Stomach (tissue), 9 donors: ENCODE data around the gene FLVCR2. TPM values are rescaled to one million over a fixed set of nuclear protein-coding genes. Genes with fewer than 3 reads are reported as not detected.

Source experiments
- DNase-seq, 2 donors: peaks; one replicate each; pipeline versions ENCODE4 v3.0.0 to v3.0.0-alpha.2; 2013 to 2019
- H3K27ac ChIP-seq, 5 donors: fragments of 200-600 bp in 4 of 5; sonication (generic) in 4 of 5; one replicate each; pipeline ENCODE4 v1.5.1; 2013 to 2019; ENCODE audit warnings: mild to moderate bottlenecking in 1 of 5, moderate library complexity in 1 of 5
- H3K27me3 ChIP-seq, 3 donors: fragments of 200-600 bp; sonication (generic); one replicate each; pipeline ENCODE4 v1.5.1; 2017 to 2019; ENCODE audit warnings: mixed run types in 1 of 3
- H3K36me3 ChIP-seq, 4 donors: fragments of 200-600 bp; sonication (generic); 1 replicate in 3 of 4; 2 replicates in 1 of 4; pipeline ENCODE4 v1.5.1; 2016 to 2019
- H3K4me1 ChIP-seq, 4 donors: fragments of 200-600 bp; sonication (generic); one replicate each; pipeline ENCODE4 v1.5.1; 2016 to 2019
- H3K4me3 ChIP-seq, 4 donors: fragments of 200-600 bp; sonication (generic) in 3 of 4; one replicate each; pipeline ENCODE4 v1.5.1; 2016 to 2019; ENCODE audit warnings: mild to moderate bottlenecking in 1 of 4
- H3K9me3 ChIP-seq, 4 donors: fragments of 200-600 bp; sonication (generic); one replicate each; pipeline ENCODE4 v1.5.1; 2016 to 2019
- EP300 ChIP-seq: sonication (generic); formaldehyde crosslinking; IDR thresholded peaks from one replicate; pipeline ENCODE4 v1.6.1; 2017; ENCODE audit warnings: antibody characterized with exemption
- POLR2A ChIP-seq, 4 donors: fragments of 450-650 bp; IDR thresholded peaks; one replicate each; pipeline ENCODE4 v1.6.1; 2016; ENCODE audit warnings: antibody characterized with exemption in 4 of 4, control low read depth in 2 of 4, mild to moderate bottlenecking in 1 of 4, moderate library complexity in 1 of 4
- POLR2AphosphoS5 ChIP-seq, 3 donors: sonication (generic); formaldehyde crosslinking; IDR thresholded peaks; one replicate each; pipeline ENCODE4 v1.6.1; 2016; ENCODE audit warnings: antibody characterized with exemption in 3 of 3
- WGBS, 5 donors: extraction: QIAGEN DNeasy Blood & Tissue Kit in 3 of 5; methylation state at CpG; one replicate each; pipeline versions ENCODE4 v1.1.5 to v1.1.7; 2013 to 2018; 5-methylcytosine and 5-hydroxymethylcytosine counted together
- intact Hi-C: fragments of 100-400 bp; cut with DNase I; formaldehyde crosslinking; loops from one replicate; pipeline ENCODE4 v1.15.1; 2023; ENCODE audit warnings: low total_unique reads
- polyA plus RNA-seq, 3 donors: library from polyadenylated mRNA; stranded (reverse); fragments of 200-250 nt; gene quantifications; one replicate each; pipeline ENCODE4 v1.2.3, GENCODE V29; 2013
- total RNA-seq, 5 donors: library from RNA; depleted of rRNA; stranded (reverse); fragments of >200 nt; gene quantifications; one replicate each; pipeline versions ENCODE4 v1.1.0 to v1.2.3, GENCODE V29; 2014 to 2016
- TF ChIP-seq, protein P1 (sequence below), 7 experiments: fragments of 450-650 bp in 4 of 7; fragments of 200-600 bp in 3 of 7; sonication (generic) in 3 of 7; IDR thresholded peaks; one replicate each; pipeline ENCODE4 v1.5.1; 2016 to 2019; ENCODE audit warnings: antibody characterized with exemption in 7 of 7, control low read depth in 2 of 7, mild to moderate bottlenecking in 1 of 7
- donor health status: healthy with polysubstance abuse.
- donor health status: Bipolar disorder and iron deficiency.
- donor health status: healthy.

The FLVCR2 gene
- total and polyA plus RNA-seq, 8 donors: 0.15 to 10.7 (median 0.95) TPM; not detected in 1

- intact Hi-C loops: no loop called here
- DNase-seq: no peak
- peaks cover 0 to 12% (median 4%) of the 10 kb centered on the region in 4 donors for H3K9me3 ChIP-seq
- peaks cover 0 to 5% (median 0%) of the 10 kb centered on the region in 3 donors for H3K27me3 ChIP-seq
- H3K36me3 ChIP-seq: no peaks in the 10 kb centered on the region
- H3K27ac ChIP-seq: no peak overlapping the region
- H3K4me1 ChIP-seq: peaks cover 0 to 12% (median 3%) of the 10 kb centered on the region in 4 donors
- 69 to 83% (median 77%) methylated on average over 4 of the region's 4 CpGs for WGBS, 5 donors
- H3K4me3 ChIP-seq: no peak overlapping the region
- TF ChIP-seq, protein P1, sequence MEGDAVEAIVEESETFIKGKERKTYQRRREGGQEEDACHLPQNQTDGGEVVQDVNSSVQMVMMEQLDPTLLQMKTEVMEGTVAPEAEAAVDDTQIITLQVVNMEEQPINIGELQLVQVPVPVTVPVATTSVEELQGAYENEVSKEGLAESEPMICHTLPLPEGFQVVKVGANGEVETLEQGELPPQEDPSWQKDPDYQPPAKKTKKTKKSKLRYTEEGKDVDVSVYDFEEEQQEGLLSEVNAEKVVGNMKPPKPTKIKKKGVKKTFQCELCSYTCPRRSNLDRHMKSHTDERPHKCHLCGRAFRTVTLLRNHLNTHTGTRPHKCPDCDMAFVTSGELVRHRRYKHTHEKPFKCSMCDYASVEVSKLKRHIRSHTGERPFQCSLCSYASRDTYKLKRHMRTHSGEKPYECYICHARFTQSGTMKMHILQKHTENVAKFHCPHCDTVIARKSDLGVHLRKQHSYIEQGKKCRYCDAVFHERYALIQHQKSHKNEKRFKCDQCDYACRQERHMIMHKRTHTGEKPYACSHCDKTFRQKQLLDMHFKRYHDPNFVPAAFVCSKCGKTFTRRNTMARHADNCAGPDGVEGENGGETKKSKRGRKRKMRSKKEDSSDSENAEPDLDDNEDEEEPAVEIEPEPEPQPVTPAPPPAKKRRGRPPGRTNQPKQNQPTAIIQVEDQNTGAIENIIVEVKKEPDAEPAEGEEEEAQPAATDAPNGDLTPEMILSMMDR (IDR thresholded peaks at IDR 0.05): no peak
- TF ChIP-seq POLR2AphosphoS5 (IDR thresholded peaks at IDR 0.05) (no peak), POLR2A (IDR thresholded peaks at IDR 0.05) (no peak), EP300 (no peak)
Measured at GRCh38 chr14:75612157-75612556, 33.7 kb downstream of the FLVCR2 start.

DNA sequence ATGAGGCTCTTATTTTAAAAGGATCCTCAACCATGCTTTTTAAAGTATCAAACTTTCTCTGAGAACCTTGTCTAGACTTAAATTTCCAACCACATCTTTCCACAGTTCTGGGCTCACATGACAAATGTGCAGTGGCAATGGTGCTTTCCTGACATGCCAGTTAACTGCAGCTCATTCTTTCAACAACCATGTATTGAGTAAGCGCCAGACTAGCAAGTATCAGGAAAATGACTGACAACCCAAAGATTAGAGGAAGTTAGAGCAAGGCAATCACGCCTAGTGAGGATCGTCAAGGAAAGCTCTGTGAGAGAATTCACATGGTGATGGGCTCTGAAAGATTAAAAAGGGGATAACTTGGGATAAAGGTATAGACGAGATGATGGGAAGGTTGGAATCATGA lies 35.8 kb downstream of the FLVCR2 start:
- Histone ChIP-seq H3K27ac (peak overlapping the region in 1 of 5 donors; percentile 59), H3K9me3 (no peaks in the 10 kb centered on the region), H3K4me3 (no peak overlapping the region), H3K27me3 (peaks cover 0 to 5% (median 0%) of the 10 kb centered on the region in 3 donors), H3K36me3 (no peaks in the 10 kb centered on the region), H3K4me1 (peaks cover 0 to 12% (median 3%) of the 10 kb centered on the region in 4 donors)
- DNase-seq: no peak
- 60 to 67% (median 63%) methylated on average over 4 of the region's 4 CpGs for WGBS, 5 donors
- TF ChIP-seq POLR2A (IDR thresholded peaks at IDR 0.05) (no peak), EP300 (no peak), POLR2AphosphoS5 (IDR thresholded peaks at IDR 0.05) (no peak)
- TF ChIP-seq, protein P1 (IDR thresholded peaks at IDR 0.05): no peak
- intact Hi-C loops: no loop called here

DNA sequence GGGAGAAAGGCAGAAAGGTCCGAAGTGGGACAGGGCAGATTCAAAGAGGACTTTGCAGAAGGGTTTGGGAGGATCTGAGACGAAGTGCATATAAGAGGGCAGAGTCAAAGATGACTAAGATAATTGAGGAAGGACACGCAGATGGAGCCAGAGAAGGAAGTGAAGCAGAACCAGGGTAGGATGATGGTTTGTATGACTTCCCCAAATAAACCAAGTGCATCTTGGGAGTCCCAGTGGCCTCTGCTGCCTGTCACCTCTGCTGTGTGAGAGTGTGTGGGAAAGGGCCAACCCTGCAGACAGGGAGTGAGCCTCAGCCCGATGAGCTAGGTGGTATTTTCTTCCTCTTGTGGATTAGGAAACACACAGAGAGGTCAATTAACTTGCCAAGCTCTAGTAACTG lies 36.8 kb downstream of the FLVCR2 start:
- 66 to 85% (median 70%) methylated on average over 4 of the region's 4 CpGs for WGBS, 5 donors
- H3K9me3 ChIP-seq: no peaks in the 10 kb centered on the region
- intact Hi-C loops: no loop called here
- no peaks in the 10 kb centered on the region for H3K36me3 ChIP-seq
- DNase-seq: peak in 1 of 2 donors; percentile 30
- peaks cover 0 to 6% (median 3%) of the 10 kb centered on the region in 4 donors for H3K4me1 ChIP-seq
- peak overlapping the region in 1 of 5 donors; percentile 59 for H3K27ac ChIP-seq
- peaks cover 0 to 5% (median 0%) of the 10 kb centered on the region in 3 donors for H3K27me3 ChIP-seq
- TF ChIP-seq POLR2A (IDR thresholded peaks at IDR 0.05) (no peak), POLR2AphosphoS5 (IDR thresholded peaks at IDR 0.05) (no peak)
- no peak overlapping the region for H3K4me3 ChIP-seq

GRCh38 chr14:75619548-75619947 lies 41.1 kb downstream of the FLVCR2 start:
- H3K36me3 ChIP-seq: no peaks in the 10 kb centered on the region
- DNase-seq: no peak
- H3K4me1 ChIP-seq: peaks cover 0 to 4% (median 0%) of the 10 kb centered on the region in 4 donors
- H3K27ac ChIP-seq: no peak overlapping the region
- no peaks in the 10 kb centered on the region for H3K9me3 ChIP-seq
- intact Hi-C loops: no loop called here
- TF ChIP-seq POLR2A (IDR thresholded peaks at IDR 0.05) (no peak), POLR2AphosphoS5 (IDR thresholded peaks at IDR 0.05) (no peak), EP300 (no peak)
- TF ChIP-seq, protein P1 (IDR thresholded peaks at IDR 0.05): no peak
- WGBS, 5 donors: 83 to 96% (median 93%) methylated on average over 1 of the region's 1 CpG
- H3K4me3 ChIP-seq: no peak overlapping the region
- H3K27me3 ChIP-seq: no peaks in the 10 kb centered on the region

GRCh38 chr14:75625034-75625433 lies 46.6 kb downstream of the FLVCR2 start:
- Histone ChIP-seq H3K27ac (no peak overlapping the region), H3K9me3 (no peaks in the 10 kb centered on the region), H3K27me3 (peaks cover 0 to 4% (median 0%) of the 10 kb centered on the region in 3 donors), H3K4me1 (peaks cover 0 to 4% (median 0%) of the 10 kb centered on the region in 4 donors), H3K4me3 (no peak overlapping the region), H3K36me3 (no peaks in the 10 kb centered on the region)
- TF ChIP-seq, protein P1 (IDR thresholded peaks at IDR 0.05): no peak
- no peak for TF ChIP-seq POLR2A (IDR thresholded peaks at IDR 0.05)
- TF ChIP-seq EP300: no peak
- WGBS, 5 donors: 75 to 98% (median 92%) methylated on average over 3 of the region's 3 CpGs
- DNase-seq: no peak
- intact Hi-C loops: no loop called here
